Jurkat, Clone E6-1 (cell line): ENCODE measurements around the gene WNK4.
"Not testable (repeated sequence)": the region's sequence is repeated elsewhere in the genome, so short reads cannot be mapped to it uniquely, and the experiment has no call there.

Experiments
- DNase-seq: peaks from one replicate; pipeline ENCODE4 v3.0.0-alpha.2; 2011; ENCODE audit warnings: low read depth, low spot score
- H3K4me3 ChIP-seq: 2 replicates; pipeline ENCODE4 v1.5.1; 2011; ENCODE audit warnings: mild to moderate bottlenecking, low read length, control low read depth, moderate library complexity

The WNK4 gene

DNA sequence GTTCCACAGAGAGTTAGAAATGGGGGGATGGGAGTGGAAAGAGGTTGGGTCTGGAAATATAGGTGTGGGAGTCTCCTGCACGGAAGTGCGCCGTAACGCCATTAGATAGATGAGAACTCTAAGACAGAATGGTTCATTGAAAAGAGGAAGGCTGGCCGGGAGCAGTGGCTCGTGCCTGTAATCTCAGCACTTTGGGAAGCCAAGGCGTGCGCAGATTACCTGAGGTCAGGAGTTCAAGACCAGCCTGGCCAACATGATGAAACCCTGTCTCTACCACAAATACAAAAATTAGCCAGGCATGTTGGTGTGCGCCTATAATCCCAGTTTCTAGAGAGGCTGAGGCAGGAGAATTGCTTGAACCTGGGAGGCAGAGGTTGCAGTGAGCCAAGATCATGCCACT is 12.4 kb upstream of the WNK4 start:
- not testable (repeated sequence) for DNase-seq, H3K4me3 ChIP-seq

DNA sequence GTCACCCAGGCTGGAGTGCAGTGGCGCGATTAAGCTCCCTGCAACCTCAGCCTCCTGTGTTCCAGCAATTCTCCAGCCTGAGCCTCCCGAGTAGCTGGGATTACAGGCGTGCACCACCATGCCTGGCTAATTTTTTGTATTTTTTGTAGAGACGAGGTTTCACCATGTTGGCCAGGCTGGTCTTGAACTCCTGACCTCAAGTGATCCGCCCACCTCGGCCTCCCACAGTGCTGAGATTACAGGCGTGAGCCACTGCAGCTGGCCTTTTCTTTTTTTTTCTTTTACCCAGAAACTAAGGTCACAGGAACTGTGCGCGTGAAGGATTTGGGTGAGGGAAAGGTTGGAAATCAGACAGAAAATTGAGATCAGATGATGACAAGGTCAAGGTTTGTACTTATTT is 10.4 kb upstream of the WNK4 start:
- H3K4me3 ChIP-seq, DNase-seq: not testable (repeated sequence)

DNA sequence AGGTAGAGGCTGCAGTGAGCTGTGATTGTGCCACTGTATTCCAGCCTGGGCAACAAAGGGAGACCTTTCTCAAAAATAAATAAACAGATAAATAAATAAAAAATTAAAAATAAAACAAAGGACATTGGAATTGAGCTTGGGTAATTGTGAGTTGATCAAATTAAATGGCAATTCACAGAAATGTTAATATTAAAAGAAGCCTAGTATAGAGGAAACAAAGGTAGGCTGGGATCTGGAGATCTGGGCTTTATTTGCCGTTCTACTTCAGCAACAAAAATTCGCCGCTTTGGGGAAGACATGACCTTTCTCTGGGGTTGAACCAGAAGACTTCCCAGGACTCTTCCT is 7.5 kb upstream of the WNK4 start:
- H3K4me3 ChIP-seq = peak overlapping the region; percentile 99
- DNase-seq = no peak

DNA sequence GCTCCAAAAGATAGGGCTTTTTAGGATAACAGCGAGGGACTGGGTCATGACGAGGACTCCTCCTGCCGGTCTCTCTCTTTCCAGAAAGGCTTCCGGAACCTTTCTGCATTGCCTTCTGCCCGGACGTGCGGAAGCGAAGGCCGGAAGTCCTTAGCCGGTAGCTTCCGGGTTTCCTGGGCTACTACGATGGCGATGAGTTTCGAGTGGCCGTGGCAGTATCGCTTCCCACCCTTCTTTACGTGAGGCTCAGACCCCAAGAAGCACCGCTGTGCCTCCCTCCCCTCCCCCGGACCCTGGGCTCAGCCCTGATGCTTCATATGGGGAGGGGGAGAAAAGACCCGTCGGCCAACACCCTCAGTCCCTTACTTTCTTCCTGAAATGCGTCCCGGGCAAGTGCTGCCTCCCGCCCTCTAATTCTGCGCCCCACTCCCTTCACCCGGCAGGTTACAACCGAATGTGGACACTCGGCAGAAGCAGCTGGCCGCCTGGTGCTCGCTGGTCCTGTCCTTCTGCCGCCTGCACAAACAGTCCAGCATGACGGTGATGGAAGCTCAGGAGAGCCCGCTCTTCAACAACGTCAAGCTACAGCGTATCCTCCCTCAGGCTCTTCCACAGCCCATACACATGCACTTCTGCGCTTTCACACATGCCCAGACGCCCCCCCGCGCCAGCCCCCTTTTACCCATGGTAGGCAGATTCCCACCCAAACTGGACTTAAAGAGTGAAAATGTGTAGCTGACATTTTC is 6.9 kb upstream of the WNK4 start, which contains the start of gene VPS25:
Gene VPS25 (plus strand): TSS at position 160 of the 746 bp plus-strand sequence. CDS start 27 bp downstream, at position 187.
- peak; percentile 74 for DNase-seq
- peak within 1 kb of the TSS; percentile 99 for H3K4me3 ChIP-seq

DNA sequence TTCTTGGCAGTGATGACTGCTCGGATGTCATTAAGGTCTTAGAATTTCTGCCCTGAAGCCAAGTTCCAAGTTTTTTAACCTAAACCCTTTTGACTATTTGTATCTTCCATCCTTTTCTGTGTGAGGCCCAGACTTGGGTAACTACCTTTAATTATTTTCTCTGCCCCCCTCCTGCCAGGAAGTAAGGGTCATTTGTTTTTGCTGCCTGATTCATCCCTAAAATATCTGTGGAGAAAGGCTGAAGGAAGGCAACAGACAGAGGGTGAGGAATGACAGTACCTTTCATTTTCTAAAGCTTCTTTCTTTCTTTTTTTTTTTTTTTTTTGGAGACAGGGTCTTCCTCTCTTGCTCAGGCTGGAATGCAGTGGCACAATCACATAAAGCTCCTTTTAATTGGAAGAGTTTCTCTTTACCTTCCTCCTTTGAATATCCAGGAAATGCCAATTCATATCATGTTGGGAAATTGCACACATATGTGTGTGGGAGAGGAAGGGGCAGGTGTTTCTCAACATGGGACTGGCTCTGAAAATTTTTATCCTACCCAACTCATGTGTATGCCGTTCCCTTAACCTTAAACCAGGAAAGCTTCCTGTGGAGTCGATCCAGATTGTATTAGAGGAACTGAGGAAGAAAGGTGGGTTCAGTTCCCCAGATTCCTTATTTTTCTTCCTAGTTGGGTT is 6.2 kb upstream of the WNK4 start:
- DNase-seq = no peak
- peak overlapping the region; percentile 99 for H3K4me3 ChIP-seq

DNA sequence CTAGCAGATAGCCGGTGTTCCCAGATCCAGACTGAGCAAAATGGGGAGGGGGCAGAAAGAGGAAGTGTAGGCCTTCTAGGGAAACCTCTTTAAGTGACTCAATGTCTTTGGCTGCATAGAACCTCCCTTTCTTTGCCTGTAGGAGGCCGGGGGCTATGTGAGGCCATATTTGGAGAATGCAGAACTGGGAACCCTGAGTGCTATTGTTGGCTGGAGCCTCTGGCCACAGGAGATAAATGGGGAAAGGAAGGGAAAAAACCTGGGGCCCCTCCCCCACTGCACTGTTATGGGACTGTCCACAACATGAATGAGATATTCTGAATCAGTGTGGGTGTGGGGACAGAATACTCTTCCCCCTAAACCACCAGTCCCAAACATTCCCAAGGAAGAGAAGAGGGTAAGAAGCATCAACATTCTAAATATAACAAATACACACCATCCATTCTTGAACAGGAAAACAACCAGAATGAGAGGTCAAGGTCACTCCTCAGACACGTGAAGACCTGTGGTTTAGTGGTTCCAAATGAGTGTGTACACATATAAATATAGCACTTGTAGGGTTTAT is 4.8 kb upstream of the WNK4 start:
- H3K4me3 ChIP-seq = no peak overlapping the region
- no peak for DNase-seq

DNA sequence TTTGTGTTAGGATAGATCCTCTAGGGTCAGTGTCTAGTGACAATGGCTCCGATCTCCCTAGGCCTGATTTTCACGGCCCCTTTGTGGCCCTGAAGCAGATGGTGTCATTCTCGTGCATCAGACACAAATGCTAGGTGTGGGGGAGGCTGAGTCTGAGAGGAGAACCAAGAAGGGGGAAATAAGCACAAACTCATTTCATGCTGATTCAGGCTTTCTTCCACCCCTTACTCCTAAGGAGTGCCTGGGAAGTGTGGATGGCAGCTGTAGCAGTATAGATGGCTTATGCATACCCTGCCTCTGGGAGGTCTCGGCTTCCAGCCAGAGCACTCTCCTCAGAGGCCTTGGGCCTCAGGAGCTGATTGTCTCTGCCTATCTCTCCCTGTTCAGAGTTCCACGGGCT is 1.8 kb upstream of the WNK4 start:
- no peak for DNase-seq
- H3K4me3 ChIP-seq = no peak overlapping the region

DNA sequence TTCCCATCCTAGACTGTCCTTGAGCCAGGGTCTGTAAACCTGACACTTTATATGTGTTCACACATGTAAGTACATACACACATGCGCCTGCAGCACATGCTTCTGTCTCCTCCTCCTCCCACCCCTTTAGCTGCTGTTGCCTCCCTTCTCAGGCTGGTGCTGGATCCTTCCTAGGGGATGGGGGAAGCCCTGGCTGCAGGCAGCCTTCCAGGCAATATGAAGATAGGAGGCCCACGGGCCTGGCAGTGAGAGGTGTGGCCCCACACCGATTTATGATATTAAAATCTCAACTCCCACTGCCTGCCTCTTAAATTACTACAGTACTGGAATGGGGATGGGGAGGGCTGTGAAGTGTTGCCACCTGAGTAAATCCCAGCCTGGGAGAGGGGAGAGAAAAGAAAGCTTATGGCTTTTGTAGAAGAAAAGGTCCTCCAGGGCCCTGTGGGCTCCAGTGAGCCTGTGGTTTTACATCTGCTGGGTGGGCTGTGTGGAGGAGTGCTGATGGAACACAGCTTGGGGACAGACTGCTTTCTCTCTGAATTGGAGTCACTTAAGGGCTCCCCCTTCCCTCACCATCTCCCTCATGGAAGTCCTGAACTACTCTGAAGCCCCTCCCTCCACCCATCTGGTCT is 990 bp upstream of the WNK4 start:
- DNase-seq = no peak
- no peak overlapping the region for H3K4me3 ChIP-seq

DNA sequence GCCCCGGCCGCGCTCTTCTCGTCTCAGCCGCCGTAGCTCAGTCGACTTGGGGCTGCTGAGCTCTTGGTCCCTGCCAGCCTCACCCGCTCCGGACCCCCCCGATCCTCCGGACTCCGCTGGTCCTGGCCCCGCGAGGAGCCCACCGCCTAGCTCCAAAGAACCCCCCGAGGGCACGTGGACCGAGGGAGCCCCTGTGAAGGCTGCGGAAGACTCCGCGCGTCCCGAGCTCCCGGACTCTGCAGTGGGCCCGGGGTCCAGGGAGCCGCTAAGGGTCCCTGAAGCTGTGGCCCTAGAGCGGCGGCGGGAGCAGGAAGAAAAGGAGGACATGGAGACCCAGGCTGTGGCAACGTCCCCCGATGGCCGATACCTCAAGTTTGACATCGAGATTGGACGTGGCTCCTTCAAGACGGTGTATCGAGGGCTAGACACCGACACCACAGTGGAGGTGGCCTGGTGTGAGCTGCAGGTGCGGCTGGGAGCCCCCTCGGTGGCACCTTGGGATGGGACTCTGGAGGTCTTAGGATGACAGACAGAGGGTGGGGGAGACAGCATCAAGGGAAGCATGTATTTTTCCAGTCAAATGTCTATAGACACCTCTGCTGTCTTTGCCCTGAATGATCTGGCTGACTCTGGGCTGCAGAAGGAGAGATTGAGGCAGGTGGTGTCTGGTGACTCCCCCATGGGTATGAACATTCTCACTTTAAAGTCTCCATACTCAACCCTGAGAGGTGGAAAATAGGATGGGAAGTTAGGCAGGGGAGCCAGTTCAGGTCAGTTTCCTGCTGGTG is 635 bp downstream of the WNK4 start:
- DNase-seq = no peak
- H3K4me3 ChIP-seq = no peak overlapping the region

DNA sequence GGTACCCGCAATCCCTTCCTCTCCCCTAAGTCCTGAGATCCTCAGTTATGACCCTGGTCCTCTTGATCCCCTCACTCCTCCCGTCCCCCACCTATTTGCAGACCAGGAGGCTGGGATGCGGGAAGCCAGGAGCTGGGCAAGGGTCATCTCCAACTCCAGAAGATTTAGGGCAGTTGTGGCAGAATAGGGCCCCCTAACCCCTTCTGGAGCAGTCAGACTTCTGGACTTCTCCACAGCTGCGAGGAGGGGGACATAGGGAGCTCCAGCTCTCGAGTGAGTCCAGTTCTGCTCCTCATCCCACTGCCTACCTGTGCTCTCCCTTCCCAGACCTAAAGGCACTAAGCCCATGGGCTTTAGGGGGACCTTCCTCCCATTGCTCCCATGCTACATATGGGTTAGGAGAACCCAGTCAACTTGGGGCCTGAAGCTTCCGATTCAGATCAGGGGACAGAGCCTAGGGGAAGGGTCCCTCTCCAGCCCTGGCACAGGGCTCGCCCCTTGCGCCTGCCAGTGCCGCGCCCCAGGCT is 1.3 kb downstream of the WNK4 start:
- no peak for DNase-seq
- no peak overlapping the region for H3K4me3 ChIP-seq

DNA sequence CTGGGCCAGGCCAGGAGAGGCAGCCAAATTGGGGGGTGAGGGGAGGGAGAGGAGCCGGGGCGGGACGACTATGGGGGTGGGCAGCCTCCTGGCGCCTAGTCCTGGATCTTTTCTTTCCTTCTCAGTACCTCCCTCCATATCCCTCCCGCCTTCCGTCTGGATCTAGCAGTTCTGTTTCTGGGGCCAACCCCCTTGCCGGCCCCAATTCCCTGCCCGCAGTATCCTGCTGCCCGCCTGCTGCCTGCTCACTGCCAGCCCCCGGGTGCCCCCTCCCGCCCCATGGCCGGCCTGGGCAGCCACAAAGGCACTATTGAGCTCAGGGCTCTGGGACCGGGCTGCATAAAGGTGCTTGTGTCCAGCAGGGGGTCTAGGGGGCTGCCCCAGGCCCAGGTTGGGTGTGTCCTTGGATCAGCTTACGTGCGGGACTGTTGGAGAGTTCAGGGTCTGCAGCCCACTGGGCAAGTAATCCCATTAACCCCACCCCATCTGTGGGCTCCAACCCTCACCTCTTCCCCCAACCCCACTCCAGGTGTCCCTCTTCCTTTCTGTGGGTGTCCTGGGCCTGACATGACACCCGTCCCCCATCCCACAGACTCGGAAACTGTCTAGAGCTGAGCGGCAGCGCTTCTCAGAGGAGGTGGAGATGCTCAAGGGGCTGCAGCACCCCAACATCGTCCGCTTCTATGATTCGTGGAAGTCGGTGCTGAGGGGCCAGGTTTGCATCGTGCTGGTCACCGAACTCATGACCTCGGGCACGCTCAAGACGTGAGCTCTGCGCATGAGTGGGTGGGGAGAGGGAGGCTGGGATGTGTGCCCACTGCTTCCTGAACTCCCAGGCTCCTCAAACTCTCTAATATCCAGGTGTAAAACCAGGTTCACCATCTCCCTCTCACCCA is 2.0 kb downstream of the WNK4 start:
- H3K4me3 ChIP-seq = no peak overlapping the region
- no peak for DNase-seq

DNA sequence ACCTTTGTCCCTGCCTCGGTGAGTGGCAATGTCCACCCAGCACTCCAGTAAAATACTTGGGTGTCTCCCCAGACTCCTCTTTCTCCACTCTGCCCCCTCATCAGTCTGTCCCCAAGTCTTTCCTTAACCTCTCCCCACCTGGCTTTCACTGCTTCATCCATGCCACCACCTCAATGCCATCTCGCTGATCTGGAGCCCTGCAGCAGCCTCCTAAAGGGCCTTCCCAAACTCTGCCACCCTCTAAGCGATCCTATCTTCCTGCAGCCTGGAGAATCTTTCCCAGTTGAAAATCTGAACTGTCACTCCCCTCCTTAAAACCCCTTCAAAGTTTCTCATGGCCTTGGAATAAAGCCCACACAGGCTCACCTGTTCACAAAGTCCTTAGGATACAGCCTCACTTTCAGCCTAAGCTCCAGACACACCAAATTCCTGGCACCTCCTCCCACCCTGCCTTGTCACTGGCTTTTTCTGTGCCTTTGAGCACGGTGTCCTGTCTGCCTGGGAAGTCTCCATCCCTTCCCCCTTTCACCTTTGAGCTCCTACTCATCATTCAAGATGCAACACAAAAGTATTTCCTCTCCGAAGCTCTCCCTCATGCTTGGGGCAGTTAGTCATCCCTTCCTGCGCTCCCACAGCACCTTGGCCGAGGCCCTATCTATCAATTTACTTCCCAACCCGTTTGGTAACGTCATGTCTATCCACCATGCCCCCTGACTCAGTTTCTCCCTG is 2.8 kb downstream of the WNK4 start:
- no peak overlapping the region for H3K4me3 ChIP-seq
- no peak for DNase-seq

DNA sequence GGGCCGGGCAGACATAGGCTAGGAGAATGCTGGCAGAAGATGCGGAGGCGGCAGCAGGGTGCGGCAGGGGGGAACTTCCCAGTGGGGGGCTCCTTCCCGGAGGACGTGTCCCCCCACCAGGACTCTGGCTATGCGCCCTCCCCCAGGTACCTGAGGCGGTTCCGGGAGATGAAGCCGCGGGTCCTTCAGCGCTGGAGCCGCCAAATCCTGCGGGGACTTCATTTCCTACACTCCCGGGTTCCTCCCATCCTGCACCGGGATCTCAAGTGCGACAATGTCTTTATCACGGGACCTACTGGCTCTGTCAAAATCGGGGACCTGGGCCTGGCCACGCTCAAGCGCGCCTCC is 3.4 kb downstream of the WNK4 start:
- DNase-seq = no peak
- H3K4me3 ChIP-seq = no peak overlapping the region

DNA sequence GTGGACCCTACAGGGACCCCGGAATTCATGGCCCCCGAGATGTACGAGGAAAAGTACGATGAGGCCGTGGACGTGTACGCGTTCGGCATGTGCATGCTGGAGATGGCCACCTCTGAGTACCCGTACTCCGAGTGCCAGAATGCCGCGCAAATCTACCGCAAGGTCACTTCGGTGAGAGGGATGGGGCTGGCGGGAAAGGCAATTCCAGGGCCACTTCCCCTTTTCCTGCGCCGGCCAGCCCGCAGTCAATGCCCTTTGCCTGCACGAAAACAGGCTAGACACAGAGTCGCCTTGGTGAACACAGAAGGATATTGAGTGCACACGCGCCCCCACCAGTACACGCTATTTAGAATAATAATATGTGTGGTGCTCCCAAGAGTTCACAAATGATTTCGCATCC is 4.0 kb downstream of the WNK4 start:
- DNase-seq = no peak

DNA sequence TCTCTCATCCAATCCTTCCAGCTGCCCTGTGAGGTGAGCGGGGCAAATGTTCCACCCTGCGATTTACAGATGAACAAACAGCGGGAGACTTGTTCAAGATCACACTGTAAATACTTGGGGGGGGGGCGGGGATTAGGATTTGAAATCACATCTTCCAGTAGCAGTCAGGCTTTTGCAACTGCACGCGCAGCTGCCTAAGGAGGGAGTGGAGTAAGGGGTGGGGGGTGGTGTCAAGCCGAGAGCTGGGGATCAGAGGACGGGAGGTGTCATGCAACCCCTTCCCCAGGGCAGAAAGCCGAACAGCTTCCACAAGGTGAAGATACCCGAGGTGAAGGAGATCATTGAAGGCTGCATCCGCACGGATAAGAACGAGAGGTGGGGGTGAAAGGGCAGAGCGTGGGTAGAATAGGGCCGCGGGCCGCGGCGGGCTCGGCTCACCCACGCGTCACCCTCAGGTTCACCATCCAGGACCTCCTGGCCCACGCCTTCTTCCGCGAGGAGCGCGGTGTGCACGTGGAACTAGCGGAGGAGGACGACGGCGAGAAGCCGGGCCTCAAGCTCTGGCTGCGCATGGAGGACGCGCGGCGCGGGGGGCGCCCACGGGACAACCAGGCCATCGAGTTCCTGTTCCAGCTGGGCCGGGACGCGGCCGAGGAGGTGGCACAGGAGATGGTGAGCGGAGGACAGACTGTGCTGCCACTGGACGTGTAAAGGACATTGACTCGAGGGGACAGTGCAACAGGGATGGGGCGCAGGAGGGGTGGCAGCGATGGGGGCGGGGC is 4.6 kb downstream of the WNK4 start:
- DNase-seq = no peak
- no peak overlapping the region for H3K4me3 ChIP-seq

More for the DNA sequence above, 4.0 kb downstream of the WNK4 start:
- no peak overlapping the region for H3K4me3 ChIP-seq

DNA sequence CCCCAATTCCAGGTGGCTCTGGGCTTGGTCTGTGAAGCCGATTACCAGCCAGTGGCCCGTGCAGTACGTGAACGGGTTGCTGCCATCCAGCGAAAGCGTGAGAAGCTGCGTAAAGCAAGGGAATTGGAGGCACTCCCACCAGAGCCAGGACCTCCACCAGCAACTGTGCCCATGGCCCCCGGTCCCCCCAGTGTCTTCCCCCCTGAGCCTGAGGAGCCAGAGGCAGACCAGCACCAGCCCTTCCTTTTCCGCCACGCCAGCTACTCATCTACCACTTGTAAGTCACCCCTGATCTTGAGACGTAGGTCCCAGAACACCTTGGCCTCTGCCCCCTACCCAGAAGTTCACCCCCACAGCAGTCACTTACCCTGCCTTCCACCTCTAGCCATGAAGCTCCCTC is 6.9 kb downstream of the WNK4 start:
- DNase-seq = no peak
- H3K4me3 ChIP-seq = no peak overlapping the region

DNA sequence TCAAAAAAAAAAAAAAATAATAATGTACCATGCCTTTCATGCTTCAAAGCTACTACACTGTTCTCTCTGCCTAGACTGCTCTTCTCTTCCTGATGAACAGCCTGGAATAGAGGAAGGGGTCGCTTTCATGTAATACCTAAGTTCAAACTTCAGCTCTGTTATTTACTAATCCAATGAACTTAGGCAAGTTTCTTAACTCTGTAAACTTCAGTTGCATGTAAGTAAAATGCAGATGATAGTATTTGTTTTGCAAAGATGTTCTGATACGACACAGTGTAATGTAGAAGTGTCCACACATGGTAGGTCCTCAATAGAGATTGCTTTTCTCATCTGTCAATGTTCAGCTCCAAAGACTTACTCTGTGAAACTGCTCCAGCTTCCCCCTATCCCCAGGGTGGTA is 11.5 kb downstream of the WNK4 start:
- H3K4me3 ChIP-seq = no peak overlapping the region
- no peak for DNase-seq
